ENCODE results near the gene NUDC. TPM values are rescaled to one million over a fixed set of nuclear protein-coding genes. Genes with fewer than 3 reads are reported as not detected.
A peak's percentile ranks its signal among the peaks of the same experiment; 100 is the strongest.
"Not testable (repeated sequence)": the region's sequence is repeated elsewhere in the genome, so short reads cannot be mapped to it uniquely, and the experiment has no call there.

Gene NUDC
- total and polyA plus RNA-seq, 2 donors from 2014 or later = 61.5 to 112 TPM

DNA sequence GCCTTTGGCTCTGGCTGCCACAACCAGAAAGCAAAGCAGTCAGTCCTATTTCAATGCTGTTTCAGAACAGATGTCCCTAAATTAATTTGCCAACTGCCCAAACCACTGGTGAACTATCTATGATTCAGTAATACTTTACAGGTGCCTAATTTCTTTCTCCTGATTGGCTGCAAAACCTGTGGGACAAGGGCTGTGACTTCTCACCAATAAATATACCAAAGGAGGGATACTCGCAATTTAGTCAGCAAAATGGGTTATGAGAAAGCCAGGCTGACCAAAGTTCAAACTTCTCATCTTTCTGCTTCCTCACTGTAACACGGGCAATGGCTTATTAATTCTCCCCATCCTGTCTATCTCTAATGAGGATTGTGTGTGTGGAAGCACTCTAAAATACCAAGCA, 44.2 kb upstream of the NUDC start:
- no peaks in the 10 kb centered on the region for H3K4me1 ChIP-seq (ENCODE audit: control insufficient read depth in 2 of 3, insufficient read depth in 2 of 3, low read depth in 1 of 3, low read length in 3 of 3)
- TF ChIP-seq, protein P1, sequence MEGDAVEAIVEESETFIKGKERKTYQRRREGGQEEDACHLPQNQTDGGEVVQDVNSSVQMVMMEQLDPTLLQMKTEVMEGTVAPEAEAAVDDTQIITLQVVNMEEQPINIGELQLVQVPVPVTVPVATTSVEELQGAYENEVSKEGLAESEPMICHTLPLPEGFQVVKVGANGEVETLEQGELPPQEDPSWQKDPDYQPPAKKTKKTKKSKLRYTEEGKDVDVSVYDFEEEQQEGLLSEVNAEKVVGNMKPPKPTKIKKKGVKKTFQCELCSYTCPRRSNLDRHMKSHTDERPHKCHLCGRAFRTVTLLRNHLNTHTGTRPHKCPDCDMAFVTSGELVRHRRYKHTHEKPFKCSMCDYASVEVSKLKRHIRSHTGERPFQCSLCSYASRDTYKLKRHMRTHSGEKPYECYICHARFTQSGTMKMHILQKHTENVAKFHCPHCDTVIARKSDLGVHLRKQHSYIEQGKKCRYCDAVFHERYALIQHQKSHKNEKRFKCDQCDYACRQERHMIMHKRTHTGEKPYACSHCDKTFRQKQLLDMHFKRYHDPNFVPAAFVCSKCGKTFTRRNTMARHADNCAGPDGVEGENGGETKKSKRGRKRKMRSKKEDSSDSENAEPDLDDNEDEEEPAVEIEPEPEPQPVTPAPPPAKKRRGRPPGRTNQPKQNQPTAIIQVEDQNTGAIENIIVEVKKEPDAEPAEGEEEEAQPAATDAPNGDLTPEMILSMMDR (IDR thresholded peaks at IDR 0.05; ENCODE audit: borderline replicate concordance, extremely low read depth, insufficient read depth) = no peak
- H3K9me3 ChIP-seq (ENCODE audit: control insufficient read depth in 2 of 3, insufficient read depth in 1 of 3, low read length in 3 of 3) = no peaks in the 10 kb centered on the region
- FAIRE-seq (no peak), DNase-seq (no peak)
- no peak overlapping the region for H3K27ac ChIP-seq (ENCODE audit: low read depth in 2 of 2, low read length in 2 of 2)
- peaks cover 2 to 28% (median 23%) of the 10 kb centered on the region in 3 donors for H3K36me3 ChIP-seq (ENCODE audit: control insufficient read depth in 2 of 3, insufficient read depth in 3 of 3, low read length in 3 of 3)
- no peaks in the 10 kb centered on the region for H3K27me3 ChIP-seq (ENCODE audit: control insufficient read depth, insufficient read depth, low read length)
- H3K9ac ChIP-seq (ENCODE audit: low read length in 3 of 3) = no peak overlapping the region
- intact Hi-C loops (cut with DNase I) = no loop called here
- no peak overlapping the region for H3K4me3 ChIP-seq (ENCODE audit: low read length in 3 of 3)

DNA sequence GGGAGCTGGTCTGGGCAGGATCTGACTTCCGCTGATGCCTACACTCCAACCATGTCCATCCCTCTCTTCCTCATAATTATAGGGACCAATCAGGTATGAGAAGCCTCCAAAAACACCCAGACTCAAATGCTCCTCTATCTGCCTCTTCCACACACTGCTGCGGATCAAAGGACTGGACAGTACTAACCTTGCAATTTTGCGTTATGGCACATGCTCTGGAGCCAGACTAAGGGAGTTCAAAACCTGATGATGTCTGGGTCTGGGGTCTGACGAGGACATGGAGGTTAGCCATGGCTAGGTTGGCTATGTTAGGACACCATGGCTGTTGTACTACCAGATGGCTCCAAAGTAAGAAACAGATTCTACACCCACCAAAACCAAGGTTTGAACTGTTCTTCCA, 41.8 kb upstream of the NUDC start:
- no peak overlapping the region for H3K27ac ChIP-seq (ENCODE audit: low read depth in 2 of 2, low read length in 2 of 2)
- DNase-seq (no peak), FAIRE-seq (no peak)
- H3K4me3 ChIP-seq (ENCODE audit: low read length in 3 of 3) = no peak overlapping the region
- peaks cover 6 to 47% (median 40%) of the 10 kb centered on the region in 3 donors for H3K36me3 ChIP-seq (ENCODE audit: control insufficient read depth in 2 of 3, insufficient read depth in 3 of 3, low read length in 3 of 3)
- no peak overlapping the region for H3K9ac ChIP-seq (ENCODE audit: low read length in 3 of 3)
- TF ChIP-seq, protein P1 (IDR thresholded peaks at IDR 0.05; ENCODE audit: borderline replicate concordance, extremely low read depth, insufficient read depth) = no peak
- intact Hi-C loops (cut with DNase I) = loop anchor here (10.0 kb wide), 1 partner anchor 75 kb away; no protein-coding TSS in a partner anchor
- H3K27me3 ChIP-seq (ENCODE audit: control insufficient read depth, insufficient read depth, low read length) = no peaks in the 10 kb centered on the region
- H3K4me1 ChIP-seq (ENCODE audit: control insufficient read depth in 2 of 3, insufficient read depth in 2 of 3, low read depth in 1 of 3, low read length in 3 of 3) = no peaks in the 10 kb centered on the region
- H3K9me3 ChIP-seq (ENCODE audit: control insufficient read depth in 2 of 3, insufficient read depth in 1 of 3, low read length in 3 of 3) = no peaks in the 10 kb centered on the region

DNA sequence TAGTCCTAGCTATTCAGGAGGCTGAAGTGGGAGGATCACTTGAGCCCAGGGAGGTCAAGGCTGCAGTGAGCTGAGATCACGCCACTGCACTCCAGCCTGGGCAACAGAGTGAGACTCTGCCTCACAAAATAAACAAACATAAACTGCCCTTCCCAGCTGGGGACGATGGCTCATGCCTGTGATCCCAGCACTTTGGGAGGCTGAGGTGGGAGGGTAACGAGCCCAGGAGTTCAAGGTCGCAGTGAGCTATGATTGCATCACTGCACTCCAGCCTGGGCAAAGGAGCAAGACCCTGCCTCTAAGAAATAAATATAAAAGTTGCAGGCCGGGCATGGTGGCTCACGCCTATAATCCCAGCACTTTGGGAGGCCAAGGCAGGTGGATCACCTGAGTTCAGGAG, 39.9 kb upstream of the NUDC start:
- H3K27me3 ChIP-seq (ENCODE audit: control insufficient read depth, insufficient read depth, low read length); H3K9me3 ChIP-seq (ENCODE audit: control insufficient read depth in 2 of 3, insufficient read depth in 1 of 3, low read length in 3 of 3); H3K27ac ChIP-seq (ENCODE audit: low read depth in 2 of 2, low read length in 2 of 2); FAIRE-seq; H3K9ac ChIP-seq (ENCODE audit: low read length in 3 of 3); H3K4me3 ChIP-seq (ENCODE audit: low read length in 3 of 3); H3K4me1 ChIP-seq (ENCODE audit: control insufficient read depth in 2 of 3, insufficient read depth in 2 of 3, low read depth in 1 of 3, low read length in 3 of 3): not testable (repeated sequence)
- peaks cover 15 to 61% (median 52%) of the 10 kb centered on the region in 3 donors for H3K36me3 ChIP-seq (ENCODE audit: control insufficient read depth in 2 of 3, insufficient read depth in 3 of 3, low read length in 3 of 3)
- DNase-seq = peak in 1 of 5 donors; percentile 35
- intact Hi-C loops (cut with DNase I) = loop anchor here (10.0 kb wide), 1 partner anchor 77 kb away; no protein-coding TSS in a partner anchor

DNA sequence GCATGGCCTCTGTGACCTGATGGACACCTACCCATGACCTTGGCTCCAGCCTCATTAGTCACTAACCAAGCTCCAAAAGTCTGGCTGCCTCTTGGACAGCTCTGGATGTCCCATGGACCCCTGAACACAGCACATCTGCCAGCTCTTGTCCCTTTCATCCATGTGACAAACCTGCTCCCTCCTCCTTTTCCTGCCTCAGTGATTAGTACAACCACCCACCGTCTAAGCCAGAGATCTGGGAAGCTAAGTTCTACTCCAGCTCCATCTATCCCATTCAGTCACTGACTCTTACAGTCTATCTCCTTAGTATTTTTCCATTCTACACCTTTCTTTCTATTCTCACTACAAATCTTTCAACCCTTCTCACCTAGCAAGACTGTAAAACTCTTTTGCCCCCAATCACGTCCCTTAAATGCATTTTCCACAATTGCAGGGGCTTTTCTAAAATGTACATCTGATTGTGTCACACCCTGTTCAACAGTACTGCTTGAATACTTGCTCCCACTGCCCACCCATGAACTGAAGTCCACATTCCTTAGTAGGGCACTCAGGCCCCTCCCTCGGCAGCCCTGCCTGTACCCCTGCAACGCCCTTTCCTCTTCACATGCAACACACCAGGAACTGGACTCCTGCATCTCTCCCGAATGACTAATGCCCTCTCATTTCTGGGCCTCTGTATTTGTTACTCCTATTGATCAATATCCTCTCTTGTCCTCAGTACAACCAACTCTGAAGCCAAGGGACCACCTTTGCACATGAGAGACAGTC, 38.7 kb upstream of the NUDC start:
- DNase-seq (peak in 1 of 5 donors; percentile 19), FAIRE-seq (no peak)
- no peaks in the 10 kb centered on the region for H3K27me3 ChIP-seq (ENCODE audit: control insufficient read depth, insufficient read depth, low read length)
- peaks cover 15 to 62% (median 50%) of the 10 kb centered on the region in 3 donors for H3K36me3 ChIP-seq (ENCODE audit: control insufficient read depth in 2 of 3, insufficient read depth in 3 of 3, low read length in 3 of 3)
- H3K9me3 ChIP-seq (ENCODE audit: control insufficient read depth in 2 of 3, insufficient read depth in 1 of 3, low read length in 3 of 3) = no peaks in the 10 kb centered on the region
- H3K4me3 ChIP-seq (ENCODE audit: low read length in 3 of 3) = no peak overlapping the region
- intact Hi-C loops (cut with DNase I) = loop anchor here (10.0 kb wide), 1 partner anchor 78 kb away; no protein-coding TSS in a partner anchor
- TF ChIP-seq, protein P1 (IDR thresholded peaks at IDR 0.05; ENCODE audit: borderline replicate concordance, extremely low read depth, insufficient read depth) = no peak
- H3K9ac ChIP-seq (ENCODE audit: low read length in 3 of 3) = no peak overlapping the region
- no peaks in the 10 kb centered on the region for H3K4me1 ChIP-seq (ENCODE audit: control insufficient read depth in 2 of 3, insufficient read depth in 2 of 3, low read depth in 1 of 3, low read length in 3 of 3)
- no peak overlapping the region for H3K27ac ChIP-seq (ENCODE audit: low read depth in 2 of 2, low read length in 2 of 2)

All from kidney (tissue), 14 donors.